HG02763 (cell line): ENCODE measurements around the gene ZNRF4.

ENCODE experiments used
- ATAC-seq: cut with Tn5 transposase; IDR thresholded peaks from one replicate; pipeline ENCODE4 v1.9.1; 2021; ENCODE audit warnings: mild to moderate bottlenecking, moderate library complexity; ENCODE audit not compliant: unreplicated experiment

The ZNRF4 gene

DNA sequence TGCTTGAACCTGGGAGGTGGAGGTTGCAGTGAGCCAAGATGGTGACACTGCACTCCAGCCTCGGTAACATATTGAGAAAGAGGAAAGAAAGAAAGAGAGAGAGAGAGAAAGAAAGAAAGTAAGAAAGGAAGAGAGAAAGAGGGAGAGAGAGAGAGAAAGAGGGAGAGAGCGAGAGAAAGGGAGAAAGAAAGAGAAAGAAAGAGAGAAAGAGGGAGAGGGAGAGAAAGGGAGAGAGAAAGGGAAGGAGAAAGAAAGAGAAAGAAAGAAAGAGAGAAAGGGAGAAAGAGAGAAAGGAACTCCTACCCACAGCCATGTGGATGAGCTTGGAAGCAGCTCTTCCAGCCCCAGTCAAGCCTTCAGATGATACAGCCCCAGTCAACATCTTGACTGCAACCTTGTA is 46.7 kb downstream of the ZNRF4 start:
- no peak for ATAC-seq

DNA sequence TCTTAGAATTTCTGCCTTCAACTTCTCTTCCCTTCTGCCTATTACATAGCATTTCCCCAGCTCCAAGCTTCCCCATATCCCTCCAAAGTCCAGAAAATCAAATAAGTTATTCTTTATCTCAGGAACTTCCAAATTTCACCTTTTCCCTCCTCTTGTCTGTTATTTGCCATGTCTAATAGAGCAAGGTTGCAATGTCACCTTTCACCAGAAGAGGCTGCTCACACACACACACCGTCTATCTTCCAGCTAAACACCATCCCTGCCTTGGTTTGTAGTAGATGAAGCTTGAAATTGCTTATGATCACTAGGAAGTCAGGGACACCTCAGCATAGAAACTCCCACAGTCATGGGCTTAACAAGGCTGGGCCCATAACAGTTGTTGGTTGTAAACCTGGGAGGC is 48.4 kb downstream of the ZNRF4 start:
- ATAC-seq, result no peak

DNA sequence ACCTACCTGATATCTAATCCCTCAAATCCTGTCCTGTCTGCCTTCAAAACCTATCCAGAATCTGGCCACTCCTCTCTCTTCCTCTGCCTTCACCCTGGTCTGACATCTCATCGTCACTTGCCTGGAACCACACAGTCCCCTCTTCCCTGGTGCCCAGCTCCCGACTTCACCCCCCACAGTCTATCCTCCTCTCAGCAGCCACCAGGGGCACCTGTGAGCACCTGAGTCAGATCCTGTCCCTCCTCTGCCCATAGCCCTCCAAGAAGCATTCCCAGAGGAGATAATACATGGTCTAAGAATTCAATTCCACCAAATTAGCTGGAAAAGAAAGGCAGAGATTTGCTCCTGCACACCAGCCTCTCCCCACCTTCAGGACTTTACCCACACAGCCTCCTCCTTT is 48.9 kb downstream of the ZNRF4 start:
- ATAC-seq, result no peak
